SK-N-SH (cell line): ENCODE results near the gene BSN. TPM values are rescaled to one million over a fixed set of nuclear protein-coding genes. Genes with fewer than 3 reads are reported as not detected.

Source experiments
- CTCF ChIA-PET: fragments of 300-600, 350-600 bp; formaldehyde crosslinking; extraction: SDS; loops from one replicate; lab custom pipeline; 2021; lab: Yijun Ruan, JAX
- POLR2A ChIA-PET: fragments of 350-600 bp; sonication (Branson Sonifier 250); formaldehyde crosslinking; extraction: SDS; loops from one replicate; lab custom pipeline; 2020; ENCODE audit warnings: antibody characterized with exemption, inconsistent platforms; lab: Yijun Ruan, JAX
- DNase-seq: peaks from one replicate; pipeline ENCODE4 v3.0.0; 2012
- H2AFZ ChIP-seq: fragments of 200-600 bp; sonication (generic); 2 replicates; pipeline ENCODE4 v1.8.1; 2016; ENCODE audit warnings: antibody characterized with exemption, mild to moderate bottlenecking, low read depth
- H3F3A ChIP-seq: fragments of 200-600 bp; sonication (generic); replicated peaks from 2 replicates; pipeline ENCODE3; 2016; ENCODE audit warnings: antibody characterized with exemption, mild to moderate bottlenecking; ENCODE audit not compliant: insufficient read depth
- H3K27ac ChIP-seq, 2 experiments: fragments of 200-500 bp in 1 of 2; fragments of 200-600 bp in 1 of 2; sonication (Bioruptor generic) in 1 of 2; sonication (generic), shearing (Covaris generic) in 1 of 2; 2 replicates each; pipeline versions ENCODE4 v1.5.1 to v1.6.1; 2014 to 2016; ENCODE audit warnings: low read depth in 2 of 2, inconsistent platforms in 1 of 2, low read length in 1 of 2, mild to moderate bottlenecking in 1 of 2, mixed read lengths in 1 of 2
- H3K27me3 ChIP-seq: fragments of 200-600 bp; sonication (generic), shearing (Covaris generic); 2 replicates; pipeline ENCODE4 v1.6.1; 2016; ENCODE audit warnings: mixed run types; ENCODE audit not compliant: insufficient read depth
- H3K36me3 ChIP-seq, 2 experiments: fragments of 200-500 bp in 1 of 2; fragments of 200-600 bp in 1 of 2; sonication (Bioruptor generic) in 1 of 2; sonication (generic) in 1 of 2; replicated peaks in 1 of 2; 2 replicates each; pipeline versions ENCODE3 to v1.5.1; 2014 to 2016; ENCODE audit warnings: low read length in 1 of 2, mild to moderate bottlenecking in 1 of 2; ENCODE audit not compliant: insufficient read depth in 2 of 2, control insufficient read depth in 1 of 2
- H3K4me1 ChIP-seq, 2 experiments: fragments of 200-500 bp in 1 of 2; fragments of 200-600 bp in 1 of 2; sonication (Bioruptor generic) in 1 of 2; sonication (generic), shearing (Covaris generic) in 1 of 2; 2 replicates each; pipeline versions ENCODE4 v1.5.1 to v1.6.1; 2014 to 2016; ENCODE audit warnings: low read depth in 1 of 2, low read length in 1 of 2, mixed run types in 1 of 2; ENCODE audit not compliant: insufficient read depth in 2 of 2, control insufficient read depth in 1 of 2
- H3K4me2 ChIP-seq: fragments of 200-600 bp; sonication (generic), shearing (Covaris generic); 2 replicates; pipeline ENCODE4 v1.6.1; 2017; ENCODE audit warnings: mixed run types
- H3K4me3 ChIP-seq, 2 experiments: fragments of 200-500 bp in 1 of 2; fragments of 200-600 bp in 1 of 2; sonication (Bioruptor generic) in 1 of 2; sonication (generic), shearing (Covaris generic) in 1 of 2; 2 replicates each; pipeline versions ENCODE4 v1.5.1 to v1.8.1; 2014 to 2016; ENCODE audit warnings: low read depth in 2 of 2, inconsistent platforms in 1 of 2, low read length in 1 of 2, mild to moderate bottlenecking in 1 of 2, mixed read lengths in 1 of 2, moderate library complexity in 1 of 2
- H3K79me2 ChIP-seq: fragments of 200-600 bp; sonication (generic); 2 replicates; pipeline ENCODE4 v1.8.1; 2017; ENCODE audit warnings: mild to moderate bottlenecking; ENCODE audit not compliant: insufficient read depth
- H3K9ac ChIP-seq: fragments of 200-600 bp; sonication (generic); 2 replicates; pipeline ENCODE4 v1.6.1; 2017; ENCODE audit warnings: mixed run types
- H3K9me2 ChIP-seq: fragments of 200-600 bp; sonication (generic); 2 replicates; pipeline ENCODE4 v1.6.1; 2017; ENCODE audit warnings: mixed run types
- H3K9me3 ChIP-seq: fragments of 200-600 bp; sonication (generic); 2 replicates; pipeline ENCODE4 v1.6.1; 2017; ENCODE audit warnings: mixed run types, mild to moderate bottlenecking, moderate library complexity
- H4K20me1 ChIP-seq: fragments of 200-600 bp; sonication (generic); 2 replicates; pipeline ENCODE4 v1.6.1; 2017; ENCODE audit warnings: mild to moderate bottlenecking, mixed run types; ENCODE audit not compliant: insufficient read depth
- CHD2 ChIP-seq: fragments of 150-350 bp; IDR thresholded peaks from 2 replicates; pipeline ENCODE4 v1.6.1; 2018; ENCODE audit warnings: low read length; ENCODE audit not compliant: partially characterized antibody
- EP300 ChIP-seq, 2 experiments: IDR thresholded peaks; 2 replicates each; pipeline versions ENCODE4 v1.4.0 to v1.6.1; 2012; ENCODE audit warnings: borderline replicate concordance in 1 of 2, low read depth in 1 of 2, low read length in 1 of 2
- EZH2phosphoT487 ChIP-seq: fragments of 200-600 bp; sonication (generic); IDR thresholded peaks from 2 replicates; pipeline ENCODE4 v1.6.1; 2017; ENCODE audit warnings: low read depth, mixed run types, mild to moderate bottlenecking, antibody characterized with exemption, moderate library complexity, borderline replicate concordance
- FOSL2 ChIP-seq: IDR thresholded peaks from 2 replicates; pipeline ENCODE4 v1.4.0; 2012; ENCODE audit warnings: low read depth, mild to moderate bottlenecking, moderate library complexity, borderline replicate concordance
- FOXJ3 ChIP-seq: sonication (generic); formaldehyde crosslinking; IDR thresholded peaks from 2 replicates; pipeline ENCODE4 v1.5.1; 2020; ENCODE audit warnings: mild to moderate bottlenecking, missing genetic modification reagents
- IRF3 ChIP-seq: fragments of 150-350 bp; IDR thresholded peaks from 2 replicates; pipeline ENCODE4 v1.6.1; 2016; ENCODE audit warnings: mild to moderate bottlenecking, low read depth, low read length
- MXI1 ChIP-seq: IDR thresholded peaks from 2 replicates; pipeline ENCODE4 v1.6.1; 2012; ENCODE audit warnings: mild to moderate bottlenecking, low read depth, low read length, improper control_type of control experiment
- POLR2AphosphoS5 ChIP-seq: IDR thresholded peaks from 2 replicates; pipeline ENCODE4 v1.6.1; 2012; ENCODE audit warnings: low read depth, low read length
- RAD21 ChIP-seq: IDR thresholded peaks from 2 replicates; pipeline ENCODE4 v1.6.1; 2012; ENCODE audit warnings: mild to moderate bottlenecking, low read length
- REST ChIP-seq: IDR thresholded peaks from 2 replicates; pipeline ENCODE4 v1.6.1; 2012; ENCODE audit warnings: mild to moderate bottlenecking, low read depth, low read length, moderate library complexity
- WGBS: methylation state at CpG from one replicate; pipeline ENCODE4 v1.1.6; 2017; ENCODE audit warnings: low lambda C conversion rate; 5-methylcytosine and 5-hydroxymethylcytosine counted together
- polyA plus RNA-seq, 3 experiments: library from polyadenylated mRNA; depleted of rRNA; stranded (reverse); fragments of >200 nt; gene quantifications; 2 replicates each; pipeline ENCODE4 v1.2.3, GENCODE V29; 2012
- TF ChIP-seq, protein P1 (sequence below): IDR thresholded peaks from 2 replicates; pipeline ENCODE4; 2012
- TF ChIP-seq, protein P2 (sequence below): fragments of 200-600 bp; sonication (generic); IDR thresholded peaks from 2 replicates; pipeline ENCODE4 v1.6.1; 2017; ENCODE audit warnings: antibody characterized with exemption, mild to moderate bottlenecking, moderate library complexity

BSN gene
- polyA plus RNA-seq, 1 of the 3 experiments (the other 2 are of a cell fraction) = 0.07 TPM

DNA sequence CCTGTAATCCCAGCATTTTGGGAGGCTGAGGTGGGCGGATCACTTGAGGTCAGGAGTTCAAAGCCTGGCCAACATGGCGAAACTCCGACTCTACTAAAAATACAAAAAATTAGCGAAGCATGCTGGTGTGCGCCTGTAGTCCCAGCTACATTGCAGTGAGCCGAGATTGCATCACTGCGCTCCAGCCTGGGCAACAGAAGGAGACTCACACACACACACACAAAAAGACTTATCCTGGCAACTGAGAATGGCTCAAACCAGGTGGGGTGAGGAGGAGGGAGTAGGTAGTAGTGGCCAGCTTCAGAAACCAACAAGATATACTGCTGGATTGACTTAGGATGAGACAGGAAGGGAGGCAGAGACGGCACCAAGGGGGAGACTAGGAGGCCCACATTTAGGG is 66.5 kb downstream of the BSN start:
- Histone ChIP-seq H3K9me2 (no peaks in the 10 kb centered on the region), H3K79me2 (no peaks in the 10 kb centered on the region), H2AFZ (no peak overlapping the region), H3K9me3 (no peaks in the 10 kb centered on the region), H3K4me3 (no peak overlapping the region), H3K4me2 (no peak overlapping the region), H3K4me1 (peaks cover 3 to 8% of the 10 kb centered on the region in 2 experiments; a peak in 1 of 4 replicates), H3K36me3 (no peaks in the 10 kb centered on the region), H3K27ac (no peak overlapping the region), H3K27me3 (peaks cover 26% of the 10 kb centered on the region; the same call in 1 of the 2 replicates), H3K9ac (no peak overlapping the region), H4K20me1 (no peaks in the 10 kb centered on the region), H3F3A (no peaks in the 10 kb centered on the region)
- TF ChIP-seq EP300 (IDR thresholded peaks at IDR 0.05; ENCODE audit: borderline replicate concordance in 1 of 2, low read depth in 1 of 2, low read length in 1 of 2) (no peak), CHD2 (no peak), RAD21 (no peak), IRF3 (no peak), MXI1 (no peak)
- WGBS = 80% methylated on average over 8 of the region's 8 CpGs
- POLR2A ChIA-PET = no interaction called here
- no peak for DNase-seq
- CTCF ChIA-PET = no interaction called here

- Histone ChIP-seq H3K9ac (no peak overlapping the region), H3K36me3 (no peaks in the 10 kb centered on the region), H3K4me1 (peaks cover 0 to 15% of the 10 kb centered on the region in 2 experiments; a peak in 1 of 4 replicates), H3K4me2 (no peak overlapping the region), H3K27me3 (peaks cover 26% of the 10 kb centered on the region; the same call in 1 of the 2 replicates), H3K27ac (no peak overlapping the region), H3K4me3 (no peak overlapping the region), H3K79me2 (no peaks in the 10 kb centered on the region), H3F3A (no peaks in the 10 kb centered on the region), H4K20me1 (no peaks in the 10 kb centered on the region), H2AFZ (no peak overlapping the region), H3K9me3 (no peaks in the 10 kb centered on the region), H3K9me2 (no peaks in the 10 kb centered on the region)
- CTCF ChIA-PET = interaction anchor here (2.3 kb wide), 1 partner anchor 84 kb away, joined by 7 read pairs; no protein-coding TSS in a partner anchor
- TF ChIP-seq EP300 (IDR thresholded peaks at IDR 0.05; ENCODE audit: borderline replicate concordance in 1 of 2, low read depth in 1 of 2, low read length in 1 of 2) (no peak), EZH2phosphoT487 (no peak), FOSL2 (no peak), REST (no peak), FOXJ3 (CRISPR knock-in tag) (no peak), POLR2AphosphoS5 (no peak)
- TF ChIP-seq, protein P1, sequence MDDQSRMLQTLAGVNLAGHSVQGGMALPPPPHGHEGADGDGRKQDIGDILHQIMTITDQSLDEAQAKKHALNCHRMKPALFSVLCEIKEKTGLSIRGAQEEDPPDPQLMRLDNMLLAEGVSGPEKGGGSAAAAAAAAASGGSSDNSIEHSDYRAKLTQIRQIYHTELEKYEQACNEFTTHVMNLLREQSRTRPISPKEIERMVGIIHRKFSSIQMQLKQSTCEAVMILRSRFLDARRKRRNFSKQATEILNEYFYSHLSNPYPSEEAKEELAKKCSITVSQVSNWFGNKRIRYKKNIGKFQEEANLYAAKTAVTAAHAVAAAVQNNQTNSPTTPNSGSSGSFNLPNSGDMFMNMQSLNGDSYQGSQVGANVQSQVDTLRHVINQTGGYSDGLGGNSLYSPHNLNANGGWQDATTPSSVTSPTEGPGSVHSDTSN = no peak
- TF ChIP-seq, protein P2, sequence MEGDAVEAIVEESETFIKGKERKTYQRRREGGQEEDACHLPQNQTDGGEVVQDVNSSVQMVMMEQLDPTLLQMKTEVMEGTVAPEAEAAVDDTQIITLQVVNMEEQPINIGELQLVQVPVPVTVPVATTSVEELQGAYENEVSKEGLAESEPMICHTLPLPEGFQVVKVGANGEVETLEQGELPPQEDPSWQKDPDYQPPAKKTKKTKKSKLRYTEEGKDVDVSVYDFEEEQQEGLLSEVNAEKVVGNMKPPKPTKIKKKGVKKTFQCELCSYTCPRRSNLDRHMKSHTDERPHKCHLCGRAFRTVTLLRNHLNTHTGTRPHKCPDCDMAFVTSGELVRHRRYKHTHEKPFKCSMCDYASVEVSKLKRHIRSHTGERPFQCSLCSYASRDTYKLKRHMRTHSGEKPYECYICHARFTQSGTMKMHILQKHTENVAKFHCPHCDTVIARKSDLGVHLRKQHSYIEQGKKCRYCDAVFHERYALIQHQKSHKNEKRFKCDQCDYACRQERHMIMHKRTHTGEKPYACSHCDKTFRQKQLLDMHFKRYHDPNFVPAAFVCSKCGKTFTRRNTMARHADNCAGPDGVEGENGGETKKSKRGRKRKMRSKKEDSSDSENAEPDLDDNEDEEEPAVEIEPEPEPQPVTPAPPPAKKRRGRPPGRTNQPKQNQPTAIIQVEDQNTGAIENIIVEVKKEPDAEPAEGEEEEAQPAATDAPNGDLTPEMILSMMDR = no peak
- DNase-seq = no peak
- POLR2A ChIA-PET = no interaction called here
- 29% methylated on average over 1 of the region's 1 CpG for WGBS
These were observed 68.8 kb downstream of the BSN start for GRCh38 chr3:49623071-49623470.
